Skeletal muscle tissue (tissue), 4 donors: ENCODE data around the gene KAT5. TPM values are rescaled to one million over a fixed set of nuclear protein-coding genes. Genes with fewer than 3 reads are reported as not detected.

Experiments used
- H3K27ac ChIP-seq: one replicate; pipeline ENCODE4 v1.7.0; 2013; ENCODE audit warnings: mild to moderate bottlenecking, low read depth, low read length, inconsistent platforms
- H3K27me3 ChIP-seq, 3 donors: one replicate each; pipeline ENCODE4 v1.7.0; 2013; ENCODE audit warnings: low read length in 3 of 3; ENCODE audit not compliant: control insufficient read depth in 3 of 3, insufficient read depth in 3 of 3
- H3K36me3 ChIP-seq, 3 donors: one replicate each; pipeline ENCODE4 v1.7.0; 2013; ENCODE audit warnings: low read length in 3 of 3; ENCODE audit not compliant: control insufficient read depth in 3 of 3, insufficient read depth in 3 of 3
- H3K4me1 ChIP-seq, 3 donors: one replicate each; pipeline ENCODE4 v1.7.0; 2013; ENCODE audit warnings: low read length in 3 of 3, mild to moderate bottlenecking in 3 of 3; ENCODE audit not compliant: control insufficient read depth in 3 of 3, insufficient read depth in 3 of 3
- H3K4me3 ChIP-seq, 3 donors: one replicate each; pipeline ENCODE4 v1.7.0; 2013; ENCODE audit warnings: low read length in 3 of 3
- H3K9ac ChIP-seq, 3 donors: one replicate each; pipeline ENCODE4 v1.7.0; 2013; ENCODE audit warnings: low read length in 3 of 3, mild to moderate bottlenecking in 3 of 3, moderate library complexity in 2 of 3, low read depth in 1 of 3
- H3K9me3 ChIP-seq, 3 donors: one replicate each; pipeline ENCODE4 v1.7.0; 2013; ENCODE audit warnings: low read length in 3 of 3; ENCODE audit not compliant: control insufficient read depth in 3 of 3
- total RNA-seq: library from RNA; depleted of rRNA; stranded (reverse); fragments of >200 nt; gene quantifications from one replicate; pipeline ENCODE4 v1.2.3, GENCODE V29; 2014
- donor health status: Osteomylitis.

Gene KAT5
- total RNA-seq, 1 donor from 2014 or later = 44.9 TPM

DNA sequence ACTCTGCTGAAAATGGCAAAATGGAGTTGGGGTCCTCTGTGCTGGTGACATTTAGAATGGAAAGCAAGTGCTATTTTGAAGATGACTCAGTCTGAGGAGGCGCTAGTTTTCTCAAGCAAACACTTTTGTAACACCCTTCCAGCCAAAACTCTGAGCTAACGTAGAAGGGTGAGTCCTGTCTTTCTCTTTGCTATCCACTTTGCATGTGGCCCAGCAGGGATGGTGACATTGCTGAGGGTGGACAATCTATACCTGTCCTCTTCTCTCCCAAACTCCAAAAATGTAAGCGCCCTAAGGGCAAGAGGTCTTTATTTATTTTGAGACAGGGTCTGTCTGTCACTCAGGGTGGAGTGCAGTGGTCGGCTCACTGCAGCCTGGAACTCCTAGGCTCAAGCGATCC is 3.6 kb upstream of the KAT5 start:
- H3K9ac ChIP-seq = no peak overlapping the region
- H3K9me3 ChIP-seq = no peaks in the 10 kb centered on the region
- no peaks in the 10 kb centered on the region for H3K27me3 ChIP-seq
- H3K27ac ChIP-seq = no peak overlapping the region
- no peak overlapping the region for H3K4me3 ChIP-seq
- peaks cover 6 to 8% (median 7%) of the 10 kb centered on the region in 3 donors for H3K36me3 ChIP-seq
- peaks cover 14 to 17% (median 16%) of the 10 kb centered on the region in 3 donors for H3K4me1 ChIP-seq

DNA sequence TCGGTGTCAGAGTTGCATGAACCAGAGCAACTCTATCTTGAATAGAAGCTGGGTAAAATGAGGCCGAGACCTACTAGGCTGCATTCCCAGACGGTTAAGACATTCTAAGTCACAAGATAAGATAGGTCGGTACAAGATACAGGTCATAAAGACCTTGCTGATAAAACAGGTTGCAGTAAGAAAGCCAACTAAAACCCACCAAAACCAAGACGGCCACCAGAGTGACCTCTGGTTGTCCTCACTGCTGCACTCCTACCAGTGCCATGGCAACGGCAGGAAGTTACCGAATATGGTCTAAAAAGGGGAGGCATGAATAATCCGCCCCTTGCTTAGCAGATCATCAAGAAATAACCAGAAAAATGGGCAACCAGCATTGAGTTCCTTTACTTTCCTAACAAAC is 2.4 kb upstream of the KAT5 start:
- no peaks in the 10 kb centered on the region for H3K9me3 ChIP-seq
- no peak overlapping the region for H3K27ac ChIP-seq
- no peak overlapping the region for H3K4me3 ChIP-seq
- H3K27me3 ChIP-seq = no peaks in the 10 kb centered on the region
- H3K36me3 ChIP-seq = peaks cover 17 to 21% (median 20%) of the 10 kb centered on the region in 3 donors
- no peak overlapping the region for H3K9ac ChIP-seq
- H3K4me1 ChIP-seq = peaks cover 14 to 26% (median 17%) of the 10 kb centered on the region in 3 donors

DNA sequence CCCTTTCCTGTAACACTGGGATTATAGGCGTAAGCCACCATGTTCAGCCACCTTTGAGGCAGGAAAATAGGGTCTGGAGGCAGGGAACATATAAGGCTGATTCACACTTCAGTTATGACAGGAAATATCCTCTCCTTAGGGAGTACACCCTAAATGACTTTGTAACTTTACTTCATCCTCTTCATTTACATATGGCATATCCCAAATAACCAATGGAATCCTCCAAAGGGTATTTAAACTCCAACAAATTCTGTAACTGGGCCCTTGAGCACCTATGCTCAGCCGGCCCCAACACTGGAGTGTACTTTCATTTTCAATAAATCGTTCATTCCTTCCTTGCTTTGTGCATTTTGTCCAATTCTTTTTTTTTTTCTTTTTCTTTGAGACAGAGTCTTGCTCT is 1.6 kb upstream of the KAT5 start:
- H3K27me3 ChIP-seq = no peaks in the 10 kb centered on the region
- H3K36me3 ChIP-seq = peaks cover 23 to 28% (median 26%) of the 10 kb centered on the region in 3 donors
- no peak overlapping the region for H3K4me3 ChIP-seq
- H3K9ac ChIP-seq = no peak overlapping the region
- peaks cover 14 to 29% (median 17%) of the 10 kb centered on the region in 3 donors for H3K4me1 ChIP-seq
- no peaks in the 10 kb centered on the region for H3K9me3 ChIP-seq
- no peak overlapping the region for H3K27ac ChIP-seq

DNA sequence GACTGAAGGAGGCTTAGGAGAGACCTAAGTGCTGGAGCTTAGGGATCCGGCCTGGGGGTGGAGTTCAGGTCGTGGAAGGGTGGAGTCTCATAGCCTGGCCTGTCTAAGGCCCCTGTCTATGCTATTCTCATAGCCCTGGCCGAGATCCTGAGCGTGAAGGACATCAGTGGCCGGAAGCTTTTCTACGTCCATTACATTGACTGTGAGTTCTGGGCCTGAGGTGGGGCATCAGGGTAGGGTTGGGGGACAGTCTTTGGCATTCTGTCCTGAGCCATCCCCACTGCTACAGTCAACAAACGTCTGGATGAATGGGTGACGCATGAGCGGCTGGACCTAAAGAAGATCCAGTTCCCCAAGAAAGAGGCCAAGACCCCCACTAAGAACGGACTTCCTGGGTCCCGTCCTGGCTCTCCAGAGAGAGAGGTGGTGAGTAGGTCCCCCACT is 603 bp downstream of the KAT5 start:
- Histone ChIP-seq H3K9me3 (no peaks in the 10 kb centered on the region), H3K9ac (peak overlapping the region; percentile 81 to 95 (median 94)), H3K4me1 (peaks cover 13 to 24% (median 14%) of the 10 kb centered on the region in 3 donors), H3K27ac (peak overlapping the region; percentile 100), H3K27me3 (no peaks in the 10 kb centered on the region), H3K4me3 (peak overlapping the region; percentile 86 to 97 (median 93)), H3K36me3 (peaks cover 43 to 50% (median 47%) of the 10 kb centered on the region in 3 donors)

DNA sequence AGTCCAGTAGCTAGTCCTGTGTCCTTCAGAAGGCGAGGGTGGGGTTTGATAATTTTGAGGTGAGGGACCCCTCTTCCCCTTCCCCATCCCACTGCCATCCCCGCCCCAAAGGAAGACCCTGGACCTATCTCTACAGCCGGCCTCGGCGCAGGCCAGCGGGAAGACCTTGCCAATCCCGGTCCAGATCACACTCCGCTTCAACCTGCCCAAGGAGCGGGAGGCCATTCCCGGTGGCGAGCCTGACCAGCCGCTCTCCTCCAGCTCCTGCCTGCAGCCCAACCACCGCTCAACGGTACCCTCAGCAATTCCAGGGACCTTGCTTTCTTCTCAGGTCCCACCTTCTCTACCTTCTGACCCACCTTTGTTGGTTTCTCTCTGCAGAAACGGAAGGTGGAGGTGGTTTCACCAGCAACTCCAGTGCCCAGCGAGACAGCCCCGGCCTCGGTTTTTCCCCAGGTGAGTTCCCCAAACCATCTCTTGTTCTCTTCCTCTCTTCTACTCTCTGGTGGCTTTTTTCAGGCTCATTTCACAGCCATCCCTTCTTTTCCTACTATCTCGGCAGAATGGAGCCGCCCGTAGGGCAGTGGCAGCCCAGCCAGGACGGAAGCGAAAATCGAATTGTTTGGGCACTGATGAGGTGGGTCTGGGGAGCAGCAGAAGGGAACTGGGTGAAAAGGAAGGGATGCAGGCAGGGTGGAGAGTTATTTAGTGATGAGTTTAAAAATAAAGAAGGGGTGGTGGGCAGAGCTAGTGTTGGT is 1.3 kb downstream of the KAT5 start:
- Histone ChIP-seq H3K27me3 (no peaks in the 10 kb centered on the region), H3K36me3 (peaks cover 51 to 57% (median 54%) of the 10 kb centered on the region in 3 donors), H3K4me1 (peaks cover 14 to 28% (median 17%) of the 10 kb centered on the region in 3 donors), H3K9ac (peak overlapping the region in 1 of 3 donors; percentile 94), H3K27ac (peak overlapping the region; percentile 100), H3K4me3 (peak overlapping the region in 2 of 3 donors; percentile 86 to 93), H3K9me3 (no peaks in the 10 kb centered on the region)

DNA sequence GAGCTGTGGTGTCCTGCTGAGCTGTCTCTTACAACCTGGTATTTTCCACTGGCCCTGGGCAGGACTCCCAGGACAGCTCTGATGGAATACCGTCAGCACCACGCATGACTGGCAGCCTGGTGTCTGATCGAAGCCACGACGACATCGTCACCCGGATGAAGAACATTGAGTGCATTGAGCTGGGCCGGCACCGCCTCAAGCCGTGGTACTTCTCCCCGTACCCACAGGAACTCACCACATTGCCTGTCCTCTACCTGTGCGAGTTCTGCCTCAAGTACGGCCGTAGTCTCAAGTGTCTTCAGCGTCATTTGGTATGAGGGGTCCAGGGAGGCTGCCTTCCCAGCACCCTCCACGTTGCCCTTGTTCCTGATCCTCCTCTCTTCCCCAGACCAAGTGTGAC is 2.4 kb downstream of the KAT5 start:
- H3K9ac ChIP-seq = peak overlapping the region in 1 of 3 donors; percentile 25
- H3K27me3 ChIP-seq = no peaks in the 10 kb centered on the region
- H3K27ac ChIP-seq = no peak overlapping the region
- H3K9me3 ChIP-seq = no peaks in the 10 kb centered on the region
- no peak overlapping the region for H3K4me3 ChIP-seq
- peaks cover 24 to 38% (median 26%) of the 10 kb centered on the region in 3 donors for H3K4me1 ChIP-seq
- H3K36me3 ChIP-seq = peaks cover 61 to 68% (median 63%) of the 10 kb centered on the region in 3 donors

DNA sequence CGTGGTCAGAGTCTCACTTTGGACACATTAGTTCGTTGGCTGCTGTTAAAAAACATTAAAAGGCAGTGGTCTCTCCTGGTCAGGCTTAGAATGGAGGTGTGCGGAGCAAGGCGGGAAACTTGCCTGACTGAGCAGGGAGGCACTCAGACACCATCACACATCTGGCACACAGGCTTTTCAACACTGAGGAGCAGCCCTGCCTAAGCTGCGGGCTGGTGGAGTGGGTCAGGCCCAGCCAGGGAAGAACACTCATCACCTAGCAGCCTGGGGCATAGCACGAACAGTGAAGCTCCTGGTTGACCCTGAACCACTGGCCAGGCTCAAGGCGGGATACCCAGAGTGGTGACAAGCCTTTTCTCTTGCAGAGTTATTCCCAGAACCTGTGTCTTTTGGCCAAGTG is 4.2 kb downstream of the KAT5 start:
- peaks cover 62 to 72% (median 63%) of the 10 kb centered on the region in 3 donors for H3K36me3 ChIP-seq
- no peak overlapping the region for H3K9ac ChIP-seq
- H3K4me3 ChIP-seq = no peak overlapping the region
- no peak overlapping the region for H3K27ac ChIP-seq
- H3K9me3 ChIP-seq = no peaks in the 10 kb centered on the region
- peaks cover 27 to 49% (median 31%) of the 10 kb centered on the region in 3 donors for H3K4me1 ChIP-seq
- no peaks in the 10 kb centered on the region for H3K27me3 ChIP-seq

DNA sequence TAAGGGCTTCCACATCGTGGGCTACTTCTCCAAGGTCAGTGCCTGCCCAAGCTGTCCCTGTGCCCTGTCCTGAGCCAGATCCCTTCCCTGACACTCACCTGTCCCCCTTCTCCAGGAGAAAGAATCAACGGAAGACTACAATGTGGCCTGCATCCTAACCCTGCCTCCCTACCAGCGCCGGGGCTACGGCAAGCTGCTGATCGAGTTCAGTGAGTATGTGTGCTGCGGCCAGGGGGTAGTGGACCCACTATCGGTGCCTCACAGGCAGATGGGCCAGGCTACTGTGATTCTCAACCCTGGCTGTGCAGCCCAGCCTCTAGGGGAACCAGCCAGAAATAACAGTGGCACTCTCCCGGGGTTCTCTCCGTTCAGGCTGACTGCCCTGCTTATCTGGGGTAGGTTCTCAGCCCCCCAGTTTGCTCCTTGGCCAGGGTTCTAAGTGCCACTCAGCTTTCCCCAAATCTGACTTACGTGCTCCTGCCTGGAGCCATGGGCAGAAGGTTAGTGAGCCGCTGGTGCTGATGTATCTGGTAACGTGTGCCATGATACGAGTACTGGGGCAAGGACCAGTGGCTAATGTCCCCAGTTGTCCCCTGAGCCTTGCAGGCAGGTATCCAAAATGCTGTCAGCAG is 4.8 kb downstream of the KAT5 start:
- H3K9me3 ChIP-seq = no peaks in the 10 kb centered on the region
- no peak overlapping the region for H3K27ac ChIP-seq
- peak overlapping the region in 1 of 3 donors; percentile 50 for H3K9ac ChIP-seq
- peaks cover 62 to 72% (median 63%) of the 10 kb centered on the region in 3 donors for H3K36me3 ChIP-seq
- peaks cover 27 to 49% (median 31%) of the 10 kb centered on the region in 3 donors for H3K4me1 ChIP-seq
- H3K27me3 ChIP-seq = no peaks in the 10 kb centered on the region
- no peak overlapping the region for H3K4me3 ChIP-seq

DNA sequence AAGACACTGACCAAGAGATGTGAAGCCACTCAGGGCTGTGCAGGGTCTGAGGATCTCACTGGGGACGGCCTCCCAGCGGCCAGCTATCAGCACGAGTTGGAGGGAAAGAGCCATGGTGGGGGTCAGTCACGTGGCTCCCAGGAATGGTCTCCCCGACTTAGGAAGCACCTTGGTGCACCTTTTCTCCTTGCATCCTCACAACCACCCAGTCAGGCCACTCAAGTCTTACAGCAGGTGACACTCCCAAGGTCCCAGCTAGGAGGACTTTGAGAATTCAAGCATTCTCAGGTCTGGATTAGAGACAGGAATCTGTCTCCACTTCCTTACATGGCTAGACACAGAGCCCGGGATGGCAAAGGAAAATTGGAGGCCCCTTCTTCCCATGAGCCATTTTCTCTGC is 5.9 kb downstream of the KAT5 start:
- H3K9ac ChIP-seq = peak overlapping the region in 2 of 3 donors; percentile 3 to 16
- peak overlapping the region in 1 of 3 donors; percentile 7 for H3K4me3 ChIP-seq
- peaks cover 23 to 43% (median 26%) of the 10 kb centered on the region in 3 donors for H3K4me1 ChIP-seq
- H3K27me3 ChIP-seq = no peaks in the 10 kb centered on the region
- peaks cover 61 to 69% (median 62%) of the 10 kb centered on the region in 3 donors for H3K36me3 ChIP-seq
- no peaks in the 10 kb centered on the region for H3K9me3 ChIP-seq
- H3K27ac ChIP-seq = no peak overlapping the region

DNA sequence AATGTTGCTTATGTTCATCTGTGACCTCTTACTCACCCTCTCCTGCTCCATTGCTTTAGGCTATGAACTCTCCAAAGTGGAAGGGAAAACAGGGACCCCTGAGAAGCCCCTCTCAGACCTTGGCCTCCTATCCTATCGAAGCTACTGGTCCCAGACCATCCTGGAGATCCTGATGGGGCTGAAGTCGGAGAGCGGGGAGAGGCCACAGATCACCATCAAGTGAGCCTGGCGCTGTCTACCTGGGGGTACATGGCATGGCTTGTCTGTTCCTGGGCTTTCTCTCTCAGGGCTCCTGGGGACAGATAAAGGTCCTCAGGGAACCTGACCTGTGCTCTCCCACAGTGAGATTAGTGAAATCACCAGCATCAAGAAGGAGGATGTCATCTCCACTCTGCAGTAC is 6.5 kb downstream of the KAT5 start:
- no peak overlapping the region for H3K27ac ChIP-seq
- peak overlapping the region in 1 of 3 donors; percentile 7 for H3K9ac ChIP-seq
- H3K4me1 ChIP-seq = peaks cover 21 to 37% (median 21%) of the 10 kb centered on the region in 3 donors
- no peak overlapping the region for H3K4me3 ChIP-seq
- peaks cover 55 to 63% (median 56%) of the 10 kb centered on the region in 3 donors for H3K36me3 ChIP-seq
- H3K9me3 ChIP-seq = no peaks in the 10 kb centered on the region
- H3K27me3 ChIP-seq = no peaks in the 10 kb centered on the region
